22Rv1 (cell line): ENCODE measurements around the gene POLN.

Experiments
- H3K27ac ChIP-seq: fragments of 450-650 bp; 2 replicates; pipeline ENCODE4 v1.5.1; 2017
- CTCF ChIP-seq: fragments of 450-650 bp; IDR thresholded peaks from 2 replicates; pipeline ENCODE4 v1.5.1; 2017; ENCODE audit warnings: mild to moderate bottlenecking
- ZFX ChIP-seq: fragments of 450-650 bp; IDR thresholded peaks from 2 replicates; pipeline ENCODE4 v1.6.1; 2017; ENCODE audit warnings: antibody characterized with exemption, borderline replicate concordance

POLN gene

GRCh38 chr4:2251795-2252529 lies 10.0 kb upstream of the POLN start:
- no peak for TF ChIP-seq CTCF
- no peak for TF ChIP-seq ZFX
- no peak overlapping the region for H3K27ac ChIP-seq

GRCh38 chr4:2251073-2251794 lies 9.3 kb upstream of the POLN start:
- TF ChIP-seq CTCF (no peak), ZFX (no peak)
- H3K27ac ChIP-seq = no peak overlapping the region

- no peak overlapping the region for H3K27ac ChIP-seq
- TF ChIP-seq ZFX (no peak), CTCF (no peak)
These were observed 8.6 kb upstream of the POLN start for GRCh38 chr4:2250357-2251072.

- no peak overlapping the region for H3K27ac ChIP-seq
- TF ChIP-seq CTCF (no peak), ZFX (no peak)
These were observed 7.8 kb upstream of the POLN start for GRCh38 chr4:2249526-2250356.

GRCh38 chr4:2248821-2249261 lies 6.9 kb upstream of the POLN start:
- H3K27ac ChIP-seq = no peak overlapping the region
- no peak for TF ChIP-seq CTCF
- TF ChIP-seq ZFX = no peak

GRCh38 chr4:2248044-2248780 lies 6.3 kb upstream of the POLN start:
- TF ChIP-seq CTCF (no peak), ZFX (no peak)

More at GRCh38 chr4:2248044-2248780, 6.3 kb upstream of the POLN start:
- no peak overlapping the region for H3K27ac ChIP-seq
